ENCODE results near the gene SWT1.
"Not testable (repeated sequence)": the region's sequence is repeated elsewhere in the genome, so short reads cannot be mapped to it uniquely, and the experiment has no call there.

The SWT1 gene

DNA sequence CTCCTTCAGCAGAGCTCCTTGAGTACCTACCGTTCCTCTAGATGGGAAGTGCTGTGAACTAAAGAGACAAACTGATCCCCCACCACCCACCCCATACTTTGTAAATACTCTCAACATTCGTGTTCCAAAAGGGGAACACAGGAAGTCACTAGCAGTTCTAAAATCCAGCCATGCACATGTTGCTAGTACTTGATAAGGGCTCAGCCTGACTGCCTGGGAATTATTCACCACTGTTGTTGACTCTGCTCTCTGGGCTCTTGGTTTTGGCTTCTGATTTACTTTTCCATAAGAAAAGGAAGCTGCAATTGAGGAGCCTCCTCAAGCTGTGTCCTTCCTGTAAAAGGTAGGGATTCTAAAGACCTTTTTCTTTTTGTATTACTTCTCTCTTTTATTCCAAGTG lies 92.6 kb downstream of the SWT1 start:
- no peak for DNase-seq (ENCODE audit: low read depth)

DNA sequence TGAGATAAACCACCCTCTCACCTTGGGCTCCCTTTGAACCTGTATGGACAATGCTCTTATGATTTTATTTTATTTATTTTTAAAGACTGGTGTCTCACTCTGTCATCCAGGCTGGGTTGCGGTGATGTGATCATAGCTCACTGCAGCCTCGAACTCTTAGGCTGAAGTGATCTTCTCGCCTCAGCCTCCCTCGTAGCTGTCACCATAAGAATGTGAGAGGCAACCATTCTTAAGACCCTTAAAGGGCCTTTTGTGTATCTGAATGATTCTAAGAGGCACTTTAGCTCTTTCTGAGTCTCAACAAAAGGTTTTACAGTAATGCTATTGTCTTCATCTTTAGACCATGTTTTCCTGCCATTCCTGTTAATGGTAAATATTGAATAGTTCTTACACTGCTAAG lies 93.1 kb downstream of the SWT1 start:
- DNase-seq (ENCODE audit: low read depth) = no peak

DNA sequence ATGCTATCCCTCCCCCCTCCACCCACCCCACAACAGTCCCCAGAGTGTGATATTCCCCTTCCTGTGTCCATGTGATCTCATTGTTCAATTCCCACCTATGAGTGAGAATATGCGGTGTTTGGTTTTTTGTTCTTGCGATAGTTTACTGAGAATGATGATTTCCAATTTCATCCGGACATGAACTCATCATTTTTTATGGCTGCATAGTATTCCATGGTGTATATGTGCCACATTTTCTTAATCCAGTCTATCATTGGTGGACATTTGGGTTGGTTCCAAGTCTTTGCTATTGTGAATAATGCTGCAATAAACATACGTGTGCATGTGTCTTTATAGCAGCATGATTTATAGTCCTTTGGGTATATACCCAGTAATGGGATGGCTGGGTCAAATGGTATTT lies 95.0 kb downstream of the SWT1 start:
- DNase-seq (ENCODE audit: low read depth) = not testable (repeated sequence)

DNA sequence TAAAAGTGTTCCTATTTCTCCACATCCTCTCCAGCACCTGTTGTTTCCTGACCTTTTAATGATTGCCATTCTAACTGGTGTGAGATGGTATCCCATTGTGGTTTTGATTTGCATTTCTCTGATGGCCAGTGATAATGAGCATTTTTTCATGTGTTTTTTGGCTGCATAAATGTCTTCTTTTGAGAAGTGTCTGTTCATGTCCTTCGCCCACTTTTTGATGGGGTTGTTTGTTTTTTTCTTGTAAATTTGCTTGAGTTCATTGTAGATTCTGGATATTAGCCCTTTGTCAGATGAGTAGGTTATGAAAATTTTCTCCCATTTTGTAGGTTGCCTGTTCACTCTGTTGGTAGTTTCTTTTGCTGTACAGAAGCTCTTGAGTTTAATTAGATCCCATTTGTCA lies 95.4 kb downstream of the SWT1 start:
- not testable (repeated sequence) for DNase-seq (ENCODE audit: low read depth)

DNA sequence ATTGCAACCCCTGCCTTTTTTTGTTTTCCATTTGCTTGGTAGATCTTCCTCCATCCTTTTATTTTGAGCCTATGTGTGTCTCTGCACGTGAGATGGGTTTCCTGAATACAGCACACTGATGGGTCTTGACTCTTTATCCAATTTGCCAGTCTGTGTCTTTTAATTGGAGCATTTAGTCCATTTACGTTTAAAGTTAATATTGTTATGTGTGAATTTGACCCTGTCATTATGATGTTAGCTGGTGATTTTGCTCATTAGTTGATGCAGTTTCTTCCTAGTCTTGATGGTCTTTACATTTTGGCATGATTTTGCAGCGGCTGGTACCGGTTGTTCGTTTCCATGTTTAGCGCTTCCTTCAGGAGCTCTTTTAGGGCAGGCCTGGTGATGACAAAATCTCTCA lies 98.6 kb downstream of the SWT1 start:
- DNase-seq (ENCODE audit: low read depth) = not testable (repeated sequence)

DNA sequence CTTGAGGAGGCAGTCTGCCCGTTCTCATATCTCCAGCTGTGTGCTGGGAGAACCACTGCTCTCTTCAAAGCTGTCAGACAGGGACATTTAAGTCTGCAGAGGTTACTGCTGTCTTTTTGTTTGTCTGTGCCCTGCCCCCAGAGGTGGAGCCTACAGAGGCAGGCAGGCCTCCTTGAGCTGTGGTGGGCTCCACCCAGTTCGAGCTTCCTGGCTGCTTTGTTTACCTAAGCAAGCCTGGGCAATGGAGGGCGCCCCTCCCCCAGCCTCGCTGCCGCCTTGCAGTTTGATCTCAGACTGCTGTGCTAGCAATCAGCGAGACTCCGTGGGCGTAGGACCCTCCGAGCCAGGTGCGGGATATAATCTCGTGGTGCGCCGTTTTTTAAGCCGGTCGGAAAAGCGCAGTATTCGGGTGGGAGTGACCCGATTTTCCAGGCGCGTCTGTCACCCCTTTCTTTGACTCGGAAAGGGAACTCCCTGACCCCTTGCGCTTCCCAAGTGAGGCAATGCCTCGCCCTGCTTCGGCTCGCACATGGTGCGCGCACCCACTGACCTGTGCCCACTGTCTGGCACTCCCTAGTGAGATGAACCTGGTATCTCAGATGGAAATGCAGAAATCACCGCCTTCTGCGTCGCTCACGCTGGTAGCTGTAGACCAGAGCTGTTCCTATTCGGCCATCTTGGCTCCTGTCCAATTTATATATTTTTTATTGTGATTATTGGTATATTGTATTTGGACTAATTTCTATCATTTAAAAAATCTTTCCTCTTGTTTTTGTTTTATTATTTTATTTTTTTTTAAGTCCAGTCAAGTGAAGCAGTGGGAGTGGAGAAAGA lies 100.4 kb downstream of the SWT1 start:
- DNase-seq (ENCODE audit: low read depth) = not testable (repeated sequence)

DNA sequence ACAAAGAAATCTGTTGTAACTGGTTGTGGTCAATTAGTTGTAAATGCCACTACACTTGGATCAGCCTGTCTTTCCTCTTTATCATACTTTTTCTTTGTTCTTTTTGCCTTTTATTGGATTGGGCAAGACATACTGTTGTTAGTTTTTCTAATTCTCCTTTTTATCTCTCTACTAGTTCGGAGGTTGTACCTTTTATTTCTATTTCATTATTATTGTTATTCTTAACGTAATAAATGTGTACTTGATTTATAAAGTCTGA lies 100.9 kb downstream of the SWT1 start:
- no peak for DNase-seq (ENCODE audit: low read depth)

DNA sequence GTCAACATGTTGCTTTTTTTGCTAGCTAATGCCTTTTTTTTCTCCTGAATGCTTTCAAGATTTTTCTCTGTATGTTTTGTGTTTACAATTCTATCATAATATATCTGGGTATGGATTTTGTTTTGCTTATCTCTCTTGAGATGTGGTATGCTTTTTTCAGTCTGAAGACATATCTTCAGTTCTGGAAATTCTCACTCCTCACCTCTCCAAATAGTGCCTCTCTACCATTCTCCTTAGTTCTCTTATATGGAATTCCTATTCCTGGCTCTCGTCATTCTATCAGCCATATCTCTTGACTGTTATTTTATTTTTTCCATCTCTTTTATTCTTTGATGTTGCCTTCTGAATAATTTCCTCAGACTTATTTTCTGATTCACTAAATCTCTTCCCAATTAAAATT lies 101.7 kb downstream of the SWT1 start:
- no peak for DNase-seq (ENCODE audit: low read depth)

DNA sequence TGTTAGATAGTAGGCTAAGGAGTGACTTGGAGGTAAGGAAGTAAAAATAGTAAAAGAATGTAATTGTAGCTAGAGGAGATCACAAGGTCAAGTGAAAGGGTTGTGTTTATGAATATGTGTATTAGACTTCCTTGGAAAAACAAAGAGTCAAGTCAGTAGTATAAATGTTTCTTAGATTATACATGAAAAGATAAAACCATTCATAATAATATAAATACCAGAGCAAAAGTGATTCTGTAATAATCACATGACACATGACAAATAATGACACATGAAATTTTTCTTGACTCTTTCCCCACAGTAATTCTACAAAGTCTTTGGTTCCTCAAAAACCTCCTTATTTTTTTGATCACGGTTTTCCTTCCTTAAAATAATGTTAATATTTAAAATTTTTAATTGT lies 103.6 kb downstream of the SWT1 start:
- no peak for DNase-seq (ENCODE audit: low read depth)

DNA sequence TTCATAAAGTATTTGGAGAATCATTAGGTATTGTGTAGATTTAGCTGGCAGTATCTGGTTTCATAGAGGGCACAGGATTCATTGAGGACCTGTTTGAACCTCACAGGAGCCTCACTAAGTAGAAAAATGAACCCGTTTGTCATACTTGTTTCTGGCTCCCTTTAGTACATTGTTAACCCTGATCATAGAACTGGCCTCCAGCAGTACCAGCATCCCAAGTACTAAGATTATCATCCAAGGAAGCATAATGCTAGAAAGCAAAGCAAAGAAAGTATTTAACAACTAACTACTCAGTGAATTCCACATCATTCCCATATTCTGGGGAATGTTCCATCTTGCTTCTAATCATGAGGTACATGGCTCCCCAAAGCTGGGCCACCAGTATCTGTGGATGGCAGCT lies 105.2 kb downstream of the SWT1 start:
- DNase-seq (ENCODE audit: low read depth) = no peak

DNA sequence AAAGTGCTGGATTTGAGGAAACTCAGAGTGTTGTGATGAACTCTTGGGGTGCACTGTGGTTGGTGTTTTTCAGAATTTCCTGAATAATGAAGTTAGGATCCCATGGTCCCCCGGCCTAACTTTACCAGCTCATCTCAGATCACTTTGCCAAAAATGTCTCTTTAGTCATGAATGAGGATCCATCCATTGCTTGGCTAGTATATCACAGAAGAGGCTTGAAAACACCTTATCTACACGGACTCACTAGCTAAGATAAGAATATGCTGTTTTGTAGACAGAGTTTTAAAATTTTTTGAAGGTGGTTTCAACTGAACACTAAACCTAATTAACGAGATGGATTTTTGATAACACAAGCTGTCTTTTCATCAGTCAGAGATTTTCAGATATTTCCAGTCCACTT lies 106.3 kb downstream of the SWT1 start:
- DNase-seq (ENCODE audit: low read depth) = no peak

DNA sequence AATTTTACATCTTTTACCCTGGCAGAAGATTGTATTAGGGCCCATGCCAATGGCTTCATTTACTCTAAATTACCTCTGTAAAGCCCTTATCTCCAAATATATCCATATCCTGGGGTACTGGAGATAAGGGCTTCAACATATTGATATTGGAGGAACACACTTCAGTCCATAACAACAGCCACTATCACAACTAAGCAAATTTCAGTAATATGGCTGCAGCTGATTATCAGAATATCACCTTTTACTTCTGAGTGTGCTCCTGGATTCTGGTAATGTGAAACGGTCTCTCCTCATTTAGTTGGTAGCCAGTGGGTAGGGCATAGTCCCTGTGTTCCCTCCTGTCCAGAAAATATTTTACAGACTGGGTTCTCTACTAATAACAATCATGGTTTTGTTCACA lies 106.8 kb downstream of the SWT1 start:
- DNase-seq (ENCODE audit: low read depth) = no peak

DNA sequence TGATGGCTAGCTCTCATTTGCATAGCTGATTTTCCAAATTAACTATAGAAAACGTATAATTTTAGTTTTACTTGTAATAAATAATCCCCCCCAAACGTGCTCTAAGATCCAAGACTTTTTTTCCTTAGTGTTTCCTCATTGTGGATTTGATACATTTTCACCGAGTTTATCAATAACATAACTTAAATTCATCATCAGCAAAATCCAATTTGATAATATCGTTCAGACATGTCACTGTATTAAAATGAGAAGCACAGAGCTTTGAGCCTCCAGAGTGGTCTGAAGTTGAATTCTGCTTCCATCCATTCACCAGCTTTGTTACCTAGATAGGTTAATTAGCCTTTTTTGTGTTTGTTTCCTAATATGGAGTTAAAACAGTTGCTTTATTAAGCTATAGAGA lies 108.3 kb downstream of the SWT1 start:
- DNase-seq (ENCODE audit: low read depth) = no peak

DNA sequence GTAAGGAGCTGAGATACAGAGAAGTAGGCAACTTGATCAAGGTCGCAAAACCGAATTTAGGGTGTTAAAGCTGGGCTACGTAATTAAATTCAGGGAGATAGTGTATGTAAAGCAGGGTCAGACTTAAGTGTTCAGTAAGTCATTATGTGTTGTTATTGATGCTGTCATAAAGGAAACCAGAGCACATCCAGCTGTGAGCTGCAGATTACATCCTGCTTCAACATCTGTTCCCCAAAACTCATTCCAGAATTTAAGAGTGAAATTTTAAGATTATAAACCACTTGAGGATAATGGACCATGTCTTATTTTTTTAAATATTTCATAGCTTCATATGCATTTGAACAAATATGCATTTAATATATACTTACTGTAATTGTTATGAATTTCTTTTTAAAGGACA lies 110.3 kb downstream of the SWT1 start:
- no peak for DNase-seq (ENCODE audit: low read depth)

DNA sequence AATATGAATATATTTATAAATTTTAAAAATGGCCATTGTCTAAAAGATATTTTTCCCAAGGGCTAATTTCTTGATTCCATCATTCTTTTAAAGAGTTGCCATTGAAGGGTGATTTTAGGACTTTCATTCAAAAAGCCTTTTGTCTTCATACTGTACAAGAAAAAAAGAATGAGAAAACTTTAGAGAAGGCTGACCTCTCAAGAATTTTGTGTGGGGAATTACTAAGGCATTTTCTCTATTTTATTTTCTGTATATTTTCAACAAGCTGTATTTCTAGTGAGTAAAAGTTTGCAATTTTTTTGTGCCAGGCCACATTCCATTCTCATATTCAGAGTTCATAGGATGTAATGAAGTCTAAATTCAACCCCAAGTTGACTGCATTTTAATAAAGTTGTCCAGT lies 110.7 kb downstream of the SWT1 start:
- no peak for DNase-seq (ENCODE audit: low read depth)

DNA sequence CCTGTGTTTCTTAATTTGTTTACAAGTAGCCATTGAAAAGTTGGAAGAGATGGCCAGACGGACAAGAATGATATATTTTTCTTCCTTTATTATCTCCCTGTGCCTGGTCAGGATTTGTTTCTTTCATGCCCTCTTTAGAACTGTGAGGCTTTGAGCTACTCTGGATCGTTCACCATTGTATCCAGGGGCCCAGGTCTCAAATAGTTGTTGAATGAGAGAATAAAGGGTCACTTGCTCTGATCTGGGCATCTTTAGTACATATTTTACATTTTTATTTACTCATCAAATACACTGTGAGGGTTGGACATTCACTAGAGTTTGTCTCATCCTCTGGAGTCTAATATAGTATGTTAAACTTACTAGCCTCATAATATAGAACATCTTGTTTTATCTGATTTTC lies 111.4 kb downstream of the SWT1 start:
- DNase-seq (ENCODE audit: low read depth) = no peak

DNA sequence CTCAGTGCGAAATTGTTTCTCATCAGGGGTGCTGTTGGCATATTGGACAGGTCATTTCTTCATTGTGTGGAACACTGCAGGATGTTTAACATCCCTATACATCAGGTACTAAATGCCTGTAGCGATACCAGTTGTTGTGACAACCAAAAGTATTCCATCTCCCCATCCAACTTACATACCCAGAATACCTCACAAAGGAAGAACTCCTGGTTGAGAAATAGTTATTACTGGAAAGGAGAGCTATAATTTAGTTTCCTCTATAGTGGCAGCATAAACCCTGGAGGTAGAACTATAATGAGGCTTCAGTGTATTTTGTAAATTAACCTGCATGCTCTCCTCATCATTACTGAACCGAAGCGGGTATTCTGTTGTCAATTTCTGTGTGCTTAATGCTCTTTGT lies 115.0 kb downstream of the SWT1 start:
- DNase-seq (ENCODE audit: low read depth) = no peak

DNA sequence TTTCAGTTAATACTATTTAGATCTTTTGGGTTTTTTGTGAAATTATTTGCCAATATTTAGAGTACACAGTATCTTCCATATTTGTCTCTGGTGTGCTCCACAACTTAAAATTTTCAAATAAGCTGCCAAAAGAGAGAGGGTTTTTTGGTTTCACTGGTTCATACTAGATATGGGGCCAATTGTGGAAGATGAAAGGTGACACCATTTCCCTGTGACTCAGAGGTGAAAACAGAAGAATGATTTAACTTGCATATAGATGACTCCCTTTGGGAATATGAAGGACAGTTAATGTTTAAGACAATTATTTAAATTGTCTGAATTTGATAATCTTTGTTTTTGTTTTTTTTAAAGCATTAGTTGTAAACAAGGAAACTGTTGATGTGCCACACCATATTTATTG lies 122.6 kb downstream of the SWT1 start:
- DNase-seq (ENCODE audit: low read depth) = no peak

DNA sequence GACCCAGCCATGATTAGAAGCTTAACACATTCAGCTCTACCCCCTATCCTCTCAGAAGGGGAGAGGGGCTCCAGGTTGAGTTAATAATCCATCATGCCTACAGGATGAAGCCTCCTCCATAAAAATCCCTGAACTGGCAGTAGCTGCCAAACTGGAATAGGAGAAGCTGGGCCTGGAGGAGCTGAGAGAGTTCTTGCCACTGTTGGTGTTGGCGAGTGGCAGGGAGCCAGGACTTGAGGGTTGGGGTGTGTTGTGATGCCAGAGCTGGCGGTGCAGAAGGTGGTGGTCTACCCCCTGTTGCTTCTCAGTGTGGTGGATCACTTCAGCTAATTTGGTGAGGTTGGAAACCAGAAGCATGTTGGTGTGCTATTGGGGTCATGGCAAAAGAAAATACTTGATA lies 123.6 kb downstream of the SWT1 start:
- DNase-seq (ENCODE audit: low read depth) = no peak

DNA sequence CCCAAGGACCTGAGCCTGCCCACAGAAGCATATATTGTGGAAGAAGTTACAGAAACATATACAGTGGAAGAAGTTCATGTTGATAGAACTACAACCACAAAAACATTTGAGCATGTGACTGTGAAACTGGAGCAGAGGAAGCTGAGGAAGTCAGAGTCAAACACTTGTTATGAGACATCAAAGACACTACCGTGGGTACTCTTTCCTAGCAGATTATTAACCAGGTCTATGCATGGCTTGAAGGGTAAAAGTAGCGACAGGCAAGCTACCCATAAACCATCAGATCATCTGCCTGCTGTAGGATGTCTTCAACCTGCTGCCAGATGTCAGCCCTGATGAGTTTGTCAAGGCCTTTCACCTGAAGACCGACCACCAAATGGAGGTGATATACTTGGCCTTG lies 124.3 kb downstream of the SWT1 start:
- no peak for DNase-seq (ENCODE audit: low read depth)

DNA sequence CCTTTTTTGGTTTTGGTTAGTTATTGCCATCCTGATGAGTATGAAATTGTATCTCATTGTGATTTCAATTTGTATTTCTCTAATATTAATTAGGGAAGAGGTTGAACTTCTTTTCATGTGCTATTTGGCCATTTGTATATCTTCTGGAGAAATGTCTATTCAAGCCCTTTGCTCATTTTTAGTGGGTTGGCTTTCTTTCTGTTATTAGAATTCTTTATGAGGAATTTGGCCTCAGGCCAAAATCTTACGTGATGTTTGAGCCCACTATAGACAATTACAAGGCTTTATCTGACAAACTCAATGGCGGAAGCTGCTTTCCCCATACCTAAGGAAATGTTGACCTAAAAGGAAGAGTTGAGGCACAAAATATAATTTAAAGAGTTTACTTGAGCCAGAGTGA lies 127.1 kb downstream of the SWT1 start:
- DNase-seq (ENCODE audit: low read depth) = no peak

DNA sequence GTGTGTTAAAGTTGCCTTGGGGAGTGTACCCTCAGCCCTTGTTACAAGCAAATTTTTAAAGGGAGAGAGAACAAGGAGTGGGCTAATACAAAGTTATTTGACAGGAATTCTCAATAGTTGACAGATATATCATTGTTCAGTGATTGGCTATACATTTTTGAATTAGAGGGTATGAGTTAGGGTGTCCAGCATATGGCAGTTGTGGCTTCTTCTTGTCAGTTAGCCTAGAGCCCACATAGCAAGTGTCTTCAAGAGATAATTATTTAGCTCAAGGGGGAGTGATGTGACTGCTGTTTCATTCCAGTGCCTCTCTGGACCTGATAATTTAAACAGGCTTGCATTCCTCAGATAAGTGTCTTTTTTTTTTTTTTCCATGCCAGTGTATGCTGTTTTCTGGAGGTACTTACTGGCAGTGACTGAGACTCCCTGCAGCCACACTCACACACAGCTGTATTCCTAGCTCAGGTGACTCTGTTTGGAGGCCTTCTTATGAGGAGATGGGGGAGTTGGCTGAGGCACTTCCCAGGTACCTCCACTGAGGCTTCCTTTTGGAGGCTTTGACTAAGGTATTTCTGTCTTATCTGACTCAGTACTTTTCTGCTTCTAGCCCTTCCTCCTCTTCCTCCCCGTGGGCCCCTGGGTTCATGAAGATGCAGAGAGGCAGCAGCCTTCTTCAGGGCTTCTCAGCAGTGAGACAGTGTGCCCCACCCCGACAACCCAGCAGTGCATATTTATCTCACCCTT lies 127.7 kb downstream of the SWT1 start:
- DNase-seq (ENCODE audit: low read depth) = no peak

DNA sequence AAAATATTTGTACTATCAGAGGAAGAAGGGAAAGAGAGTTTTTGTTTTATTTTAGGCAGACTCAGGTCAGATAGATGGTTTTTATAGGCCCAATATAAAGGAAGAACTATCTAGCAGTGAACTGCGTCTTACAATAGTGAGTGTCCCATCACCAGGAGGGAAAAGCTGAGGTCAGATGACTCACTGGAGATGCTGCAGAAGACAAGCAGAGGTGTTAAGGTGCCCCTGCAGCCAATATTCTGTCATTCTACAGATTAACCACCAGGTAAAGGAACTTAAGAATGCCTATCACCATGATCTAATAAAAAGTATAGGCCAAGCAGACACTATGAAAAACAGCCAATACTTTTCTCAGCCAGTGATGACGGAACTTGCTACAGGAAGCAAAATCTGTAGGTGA lies 130.5 kb downstream of the SWT1 start:
- no peak for DNase-seq (ENCODE audit: low read depth)

DNA sequence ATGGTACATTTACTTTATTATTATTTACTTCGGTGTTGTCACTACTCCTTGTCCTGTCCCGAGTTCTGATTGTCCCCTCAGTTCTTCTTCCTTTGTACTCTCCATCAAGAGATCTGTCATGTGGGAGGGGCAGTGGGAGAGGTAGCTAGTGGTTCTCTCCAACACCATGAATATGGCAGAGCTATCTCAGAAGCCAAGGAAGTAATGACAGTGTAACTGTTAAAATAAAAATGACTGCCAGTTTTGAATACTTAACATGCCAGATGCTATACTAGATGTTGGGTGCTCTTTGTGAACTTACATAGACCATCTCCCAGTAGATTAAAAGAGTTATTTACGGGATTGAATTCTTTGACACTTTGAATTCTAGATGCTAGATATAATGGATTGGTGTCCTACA lies 131.5 kb downstream of the SWT1 start:
- no peak for DNase-seq (ENCODE audit: low read depth)
